Fibroblast of mammary gland (primary cell): ENCODE measurements around the gene SOCS3.
A peak's percentile ranks its signal among the peaks of the same experiment; 100 is the strongest.

Experiments
- DNase-seq: peaks from one replicate; pipeline ENCODE4 v3.0.0-alpha.2; 2010; ENCODE audit warnings: low read depth
- H3K4me3 ChIP-seq: 2 replicates; pipeline ENCODE4 v1.5.1; 2011; ENCODE audit warnings: low read depth, mild to moderate bottlenecking, low read length, moderate library complexity; ENCODE audit not compliant: control insufficient read depth
- TF ChIP-seq, protein P1 (sequence below): conservative IDR thresholded peaks from 2 replicates; pipeline ENCODE4 v1.5.1; 2011; ENCODE audit warnings: low read depth, low read length, inconsistent platforms; ENCODE audit not compliant: control insufficient read depth, insufficient read depth

Gene SOCS3

DNA sequence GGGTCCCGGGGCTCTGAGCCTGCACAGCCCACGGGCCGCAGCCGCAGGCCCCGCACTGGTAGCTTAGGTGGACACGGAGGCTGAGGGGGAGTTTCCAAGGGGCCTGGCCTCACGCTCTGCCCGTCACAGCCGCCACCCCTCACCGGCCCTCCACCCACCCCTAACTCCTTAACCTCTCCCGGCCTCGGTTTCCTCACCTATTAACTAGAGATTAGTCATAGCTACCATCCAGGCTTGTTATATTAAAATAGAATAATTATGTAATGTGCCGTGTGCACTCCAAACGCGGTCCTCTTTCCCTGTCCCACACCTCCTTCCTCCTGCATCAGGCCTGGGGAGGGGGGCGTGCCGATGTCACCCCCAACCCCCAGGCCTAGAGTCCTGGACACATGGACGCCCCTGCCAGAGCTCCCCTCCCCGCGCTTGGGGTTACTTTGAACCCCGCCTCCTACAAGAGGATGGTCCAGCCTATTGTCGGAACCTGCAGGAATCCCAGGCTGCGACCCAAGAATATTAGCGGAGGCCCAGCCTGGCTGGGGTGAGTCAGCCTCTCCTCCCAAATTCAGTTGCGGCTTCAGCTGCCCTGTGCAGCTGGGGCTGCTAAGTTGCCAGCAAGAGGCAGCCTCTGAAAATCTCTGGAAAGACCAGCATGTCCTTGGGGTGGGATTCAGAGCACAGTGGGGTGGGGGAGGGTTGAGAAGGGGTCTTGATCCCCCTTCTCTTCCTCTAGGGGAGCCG is 17.3 kb downstream of the SOCS3 start:
- TF ChIP-seq, protein P1, sequence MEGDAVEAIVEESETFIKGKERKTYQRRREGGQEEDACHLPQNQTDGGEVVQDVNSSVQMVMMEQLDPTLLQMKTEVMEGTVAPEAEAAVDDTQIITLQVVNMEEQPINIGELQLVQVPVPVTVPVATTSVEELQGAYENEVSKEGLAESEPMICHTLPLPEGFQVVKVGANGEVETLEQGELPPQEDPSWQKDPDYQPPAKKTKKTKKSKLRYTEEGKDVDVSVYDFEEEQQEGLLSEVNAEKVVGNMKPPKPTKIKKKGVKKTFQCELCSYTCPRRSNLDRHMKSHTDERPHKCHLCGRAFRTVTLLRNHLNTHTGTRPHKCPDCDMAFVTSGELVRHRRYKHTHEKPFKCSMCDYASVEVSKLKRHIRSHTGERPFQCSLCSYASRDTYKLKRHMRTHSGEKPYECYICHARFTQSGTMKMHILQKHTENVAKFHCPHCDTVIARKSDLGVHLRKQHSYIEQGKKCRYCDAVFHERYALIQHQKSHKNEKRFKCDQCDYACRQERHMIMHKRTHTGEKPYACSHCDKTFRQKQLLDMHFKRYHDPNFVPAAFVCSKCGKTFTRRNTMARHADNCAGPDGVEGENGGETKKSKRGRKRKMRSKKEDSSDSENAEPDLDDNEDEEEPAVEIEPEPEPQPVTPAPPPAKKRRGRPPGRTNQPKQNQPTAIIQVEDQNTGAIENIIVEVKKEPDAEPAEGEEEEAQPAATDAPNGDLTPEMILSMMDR, result no peak
- peak overlapping the region; percentile 19 for H3K4me3 ChIP-seq
- peak; percentile 93 for DNase-seq

DNA sequence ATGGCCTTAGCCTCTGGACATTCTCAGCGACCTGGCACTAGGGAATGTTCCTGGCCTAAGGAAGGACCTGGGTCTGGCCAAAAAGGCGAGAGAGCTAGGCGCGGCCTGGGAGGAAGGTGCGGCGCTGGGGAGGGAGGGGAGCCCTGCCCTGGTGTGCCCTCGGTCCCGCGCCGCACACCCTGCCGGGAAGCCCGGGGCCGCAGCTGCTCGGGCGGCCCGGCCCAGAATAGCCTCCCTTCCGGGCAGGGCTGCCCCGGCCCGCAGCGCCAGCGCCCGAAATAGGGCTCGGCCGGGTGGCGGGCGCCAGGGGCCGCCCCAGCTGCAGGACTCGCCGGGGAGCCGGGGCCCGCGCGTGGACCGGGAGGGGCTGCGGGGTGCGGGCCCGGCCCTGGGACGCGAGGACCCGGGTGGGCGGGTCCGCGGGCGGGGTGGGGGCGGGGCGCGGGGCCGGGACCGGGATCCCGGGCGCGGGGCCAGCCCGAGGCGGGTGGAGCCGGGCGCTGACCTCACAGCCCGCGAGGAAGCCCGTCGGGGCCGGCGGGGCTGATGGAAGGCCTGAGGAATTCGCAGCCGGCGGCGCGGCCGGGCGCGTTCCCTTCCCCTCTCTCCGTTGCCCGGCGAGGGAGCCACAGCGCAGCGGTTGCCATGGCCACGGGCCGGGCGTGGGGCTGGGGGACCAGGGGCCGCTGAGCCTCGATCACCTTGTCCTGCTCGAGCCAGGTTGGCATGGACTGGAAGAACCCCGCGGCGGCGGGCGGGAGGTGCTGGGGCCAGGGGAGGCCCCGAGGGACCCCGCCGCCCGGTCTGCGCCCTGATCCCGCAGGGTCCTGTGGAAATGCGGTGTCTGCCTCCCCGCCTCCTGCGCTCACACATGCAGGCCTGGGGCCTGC is 18.1 kb downstream of the SOCS3 start:
- TF ChIP-seq, protein P1, result no peak
- DNase-seq, result peak; percentile 75
- H3K4me3 ChIP-seq, result peak overlapping the region; percentile 19

DNA sequence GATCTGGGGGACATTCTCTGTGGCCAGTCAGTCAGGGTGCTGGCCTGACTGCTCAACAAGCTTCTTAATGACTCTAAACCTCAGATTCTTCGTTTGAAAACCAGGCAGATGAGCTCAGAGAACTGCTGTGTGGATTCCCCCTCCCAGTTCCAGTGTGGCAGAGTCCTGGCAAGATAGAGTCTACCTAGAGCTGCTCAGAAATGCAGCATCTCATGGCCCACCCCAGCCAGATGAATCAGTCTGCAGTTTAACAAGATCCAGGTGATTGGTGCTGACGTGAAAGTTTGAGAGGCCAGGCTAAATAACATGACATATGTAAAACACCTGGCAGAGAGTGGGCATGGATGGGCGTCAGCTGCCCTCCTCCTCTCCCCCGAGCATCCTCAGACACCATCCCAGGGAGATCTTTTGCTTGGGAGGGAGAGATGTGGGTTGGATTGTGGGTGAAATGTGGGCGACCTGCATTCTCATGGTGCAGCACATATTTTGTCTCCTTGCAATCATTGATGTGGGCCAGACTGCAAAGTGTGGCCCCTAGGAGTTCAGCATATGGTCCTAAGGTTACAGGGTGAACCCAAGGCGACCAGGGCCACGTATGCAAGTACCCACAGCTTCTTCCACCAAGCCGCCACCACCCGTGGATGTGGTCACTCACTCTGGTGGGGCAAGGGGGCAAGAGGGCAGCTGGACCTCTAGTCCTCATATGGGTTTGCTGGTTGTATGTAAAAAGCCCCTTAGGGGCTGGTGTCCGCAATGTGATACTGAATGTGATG is 19.5 kb downstream of the SOCS3 start:
- peak; percentile 58 for DNase-seq
- TF ChIP-seq, protein P1, result no peak
- H3K4me3 ChIP-seq, result no peak overlapping the region

DNA sequence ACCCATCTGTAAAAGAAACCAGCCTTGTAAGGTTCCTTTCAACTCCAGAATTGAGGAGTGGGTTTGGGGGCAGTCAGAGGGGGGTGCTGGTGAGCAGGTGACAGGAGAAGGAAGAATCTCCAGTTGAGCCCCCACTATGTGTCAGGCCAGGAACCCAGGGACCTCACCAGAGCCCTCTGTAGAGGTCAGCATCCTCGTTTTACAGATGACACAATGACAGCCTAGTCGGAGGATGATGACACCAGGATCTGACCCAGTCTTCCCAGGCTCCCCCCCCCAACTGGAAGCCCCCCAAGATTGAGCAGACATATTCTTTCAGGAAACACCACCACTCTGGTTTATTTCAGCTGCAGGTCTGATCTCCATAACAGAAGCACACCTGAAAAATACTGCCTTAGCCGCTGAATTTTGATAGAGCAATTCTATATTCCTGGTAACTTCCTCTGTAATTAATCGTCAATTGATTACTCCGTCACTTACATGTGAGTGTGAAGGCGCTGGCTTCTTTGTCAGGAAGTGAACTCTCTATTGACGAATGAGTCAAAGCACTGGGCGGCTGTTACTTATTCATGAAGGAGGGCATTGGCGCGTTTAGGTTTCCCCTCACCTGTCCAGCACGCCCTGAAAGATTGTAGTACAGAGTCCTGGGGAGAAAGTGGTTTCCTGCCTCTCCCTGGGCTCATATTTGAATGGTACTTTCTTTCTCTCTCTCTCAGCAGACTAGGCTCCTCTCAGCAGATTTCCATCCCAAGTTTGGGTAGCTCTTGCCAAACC is 21.2 kb downstream of the SOCS3 start:
- DNase-seq, result no peak
- H3K4me3 ChIP-seq, result no peak overlapping the region
- TF ChIP-seq, protein P1, result no peak

DNA sequence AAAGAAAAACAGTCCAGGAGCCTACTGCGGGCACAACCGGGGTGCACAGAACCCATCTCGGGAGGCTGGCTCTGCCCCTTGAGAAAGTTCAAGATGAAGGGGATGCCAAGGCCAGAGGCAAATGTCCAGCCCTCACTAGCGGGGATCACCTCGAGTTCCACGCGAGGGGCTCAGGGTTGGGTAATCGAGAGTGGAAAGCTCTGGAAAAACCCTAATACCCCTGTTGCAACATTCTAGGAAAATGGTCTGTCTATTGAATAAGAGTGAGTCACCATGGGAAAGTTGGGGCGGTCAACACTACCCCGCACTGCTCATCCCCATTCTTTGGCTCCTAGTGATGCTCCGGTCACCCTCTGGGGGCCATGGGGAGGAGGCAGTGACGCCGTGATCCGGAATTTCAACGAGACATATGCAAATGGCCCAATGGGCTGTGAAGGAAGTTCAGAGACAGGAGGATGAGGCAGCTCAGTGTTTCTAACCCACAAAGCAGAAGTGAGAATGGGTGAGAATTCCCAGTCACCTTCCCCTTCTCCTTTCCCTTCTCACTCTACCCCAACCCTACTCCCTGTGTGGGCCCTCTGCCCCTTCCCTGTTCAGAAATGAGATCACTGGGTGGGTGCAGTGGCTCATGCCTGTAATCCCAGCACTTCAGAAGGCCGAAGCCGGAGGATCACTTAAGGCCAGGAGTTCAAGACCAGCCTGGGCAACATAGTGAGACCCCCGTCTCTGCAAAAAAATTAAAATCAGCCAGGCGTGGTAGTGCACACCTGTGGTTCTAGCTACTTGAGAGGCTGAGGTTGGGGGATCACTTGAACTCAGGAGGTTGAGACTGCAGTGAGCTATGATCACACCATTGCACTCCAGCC is 22.4 kb downstream of the SOCS3 start:
- TF ChIP-seq, protein P1, result no peak
- H3K4me3 ChIP-seq, result no peak overlapping the region
- peak; percentile 97 for DNase-seq
